Kidney (tissue), 14 donors: ENCODE measurements around the gene PRAMEF1. TPM values are rescaled to one million over a fixed set of nuclear protein-coding genes. Genes with fewer than 3 reads are reported as not detected.
"Not testable (repeated sequence)": the region's sequence is repeated elsewhere in the genome, so short reads cannot be mapped to it uniquely, and the experiment has no call there.

Experiments
- DNase-seq, 5 donors: peaks; one replicate each; pipeline ENCODE4 v3.0.0-alpha.2; 2013 to 2020
- FAIRE-seq: peaks from 2 replicates; lab custom pipeline; 2012; peaks lifted over from hg19 to GRCh38; lab: Jason Lieb, UNC
- H3K27ac ChIP-seq, 2 donors: one replicate each; pipeline ENCODE4 v1.7.0; 2013; ENCODE audit warnings: low read depth in 2 of 2, low read length in 2 of 2, inconsistent platforms in 1 of 2
- H3K27me3 ChIP-seq: one replicate; pipeline ENCODE4 v1.7.1; 2013; ENCODE audit warnings: low read length, inconsistent platforms; ENCODE audit not compliant: control insufficient read depth, insufficient read depth
- H3K36me3 ChIP-seq, 3 donors: one replicate each; pipeline versions ENCODE4 v1.7.0 to v1.7.1; 2013; ENCODE audit warnings: low read length in 3 of 3, control low read depth in 1 of 3, inconsistent platforms in 1 of 3; ENCODE audit not compliant: insufficient read depth in 3 of 3, control insufficient read depth in 2 of 3
- H3K4me1 ChIP-seq, 3 donors: one replicate each; pipeline versions ENCODE4 v1.7.0 to v1.7.1; 2013; ENCODE audit warnings: low read length in 3 of 3, inconsistent platforms in 1 of 3, low read depth in 1 of 3; ENCODE audit not compliant: control insufficient read depth in 2 of 3, insufficient read depth in 2 of 3
- H3K4me3 ChIP-seq, 3 donors: one replicate each; pipeline versions ENCODE4 v1.7.0 to v1.8.1; 2013; ENCODE audit warnings: low read length in 3 of 3, control low read depth in 1 of 3, inconsistent platforms in 1 of 3
- H3K9ac ChIP-seq, 3 donors: one replicate each; pipeline versions ENCODE4 v1.7.0 to v1.7.1; 2013; ENCODE audit warnings: low read length in 3 of 3, control low read depth in 1 of 3, inconsistent platforms in 1 of 3
- H3K9me3 ChIP-seq, 3 donors: one replicate each; pipeline versions ENCODE4 v1.7.0 to v1.7.1; 2013; ENCODE audit warnings: low read length in 3 of 3, control low read depth in 1 of 3, inconsistent platforms in 1 of 3; ENCODE audit not compliant: control insufficient read depth in 2 of 3, insufficient read depth in 1 of 3
- intact Hi-C: fragments of 100-400 bp; cut with DNase I; formaldehyde crosslinking; loops from one replicate; pipeline ENCODE4 v1.11.1; 2022
- polyA plus RNA-seq: library from polyadenylated mRNA; stranded (reverse); fragments of 350-450 nt; fragmentation: Illumina TruSeq; extraction: RNeasy Lipid Tissue Mini Kit (QIAGEN cat#74804); gene quantifications from one replicate; pipeline ENCODE4 v1.2.3, GENCODE V29; 2014; ENCODE audit warnings: low read depth, low replicate concordance; ENCODE audit not compliant: insufficient read depth
- total RNA-seq: library from RNA; stranded (reverse); fragmentation: NEBNext Ultra II Directional; extraction: Animal tissue kit (Norgen Biotek cat#: 25700); gene quantifications from one replicate; pipeline ENCODE4 v1.2.1, GENCODE V29; 2021
- TF ChIP-seq, protein P1 (sequence below): IDR thresholded peaks from 3 replicates; pipeline ENCODE4 v1.5.1; 2012; ENCODE audit warnings: mild to moderate bottlenecking, moderate library complexity, borderline replicate concordance; ENCODE audit not compliant: insufficient read depth; ENCODE audit errors: extremely low read depth
- donor health status: control.
- donor health status: control.
- donor health status: control.
- donor health status: control.
- donor health status: control.
- donor health status: DM: yes; HTN: yes; CAD: no.
- donor health status: Normal renal cell carcinoma (clear cell type).

Gene PRAMEF1
- total and polyA plus RNA-seq, 2 donors from 2014 or later, result not detected

DNA sequence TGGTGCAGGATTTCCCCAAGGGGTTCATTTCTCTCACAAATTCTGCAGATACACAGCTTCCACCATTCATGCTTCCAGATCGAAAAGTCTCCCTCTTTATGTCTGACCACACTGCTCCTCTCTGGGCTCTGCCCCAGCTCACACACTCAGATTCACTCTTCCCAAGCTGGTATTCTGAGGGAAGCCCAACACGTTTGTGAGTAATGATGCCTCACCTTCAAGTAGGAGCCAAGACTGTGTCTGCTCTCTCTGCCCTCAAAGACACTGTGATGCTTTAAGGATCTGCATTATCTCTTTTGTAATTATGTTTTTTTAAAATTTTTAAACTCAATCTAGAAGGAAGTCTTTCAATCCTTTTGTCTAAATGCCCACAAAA, 20.2 kb downstream of the PRAMEF1 start:
- intact Hi-C loops, result no loop called here
- Histone ChIP-seq H3K27ac (no peak overlapping the region), H3K27me3 (no peaks in the 10 kb centered on the region), H3K9me3 (no peaks in the 10 kb centered on the region), H3K36me3 (no peaks in the 10 kb centered on the region), H3K4me3 (no peak overlapping the region), H3K4me1 (no peaks in the 10 kb centered on the region), H3K9ac (no peak overlapping the region)
- TF ChIP-seq, protein P1, sequence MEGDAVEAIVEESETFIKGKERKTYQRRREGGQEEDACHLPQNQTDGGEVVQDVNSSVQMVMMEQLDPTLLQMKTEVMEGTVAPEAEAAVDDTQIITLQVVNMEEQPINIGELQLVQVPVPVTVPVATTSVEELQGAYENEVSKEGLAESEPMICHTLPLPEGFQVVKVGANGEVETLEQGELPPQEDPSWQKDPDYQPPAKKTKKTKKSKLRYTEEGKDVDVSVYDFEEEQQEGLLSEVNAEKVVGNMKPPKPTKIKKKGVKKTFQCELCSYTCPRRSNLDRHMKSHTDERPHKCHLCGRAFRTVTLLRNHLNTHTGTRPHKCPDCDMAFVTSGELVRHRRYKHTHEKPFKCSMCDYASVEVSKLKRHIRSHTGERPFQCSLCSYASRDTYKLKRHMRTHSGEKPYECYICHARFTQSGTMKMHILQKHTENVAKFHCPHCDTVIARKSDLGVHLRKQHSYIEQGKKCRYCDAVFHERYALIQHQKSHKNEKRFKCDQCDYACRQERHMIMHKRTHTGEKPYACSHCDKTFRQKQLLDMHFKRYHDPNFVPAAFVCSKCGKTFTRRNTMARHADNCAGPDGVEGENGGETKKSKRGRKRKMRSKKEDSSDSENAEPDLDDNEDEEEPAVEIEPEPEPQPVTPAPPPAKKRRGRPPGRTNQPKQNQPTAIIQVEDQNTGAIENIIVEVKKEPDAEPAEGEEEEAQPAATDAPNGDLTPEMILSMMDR, result no peak
- no peak for FAIRE-seq
- DNase-seq, result no peak

DNA sequence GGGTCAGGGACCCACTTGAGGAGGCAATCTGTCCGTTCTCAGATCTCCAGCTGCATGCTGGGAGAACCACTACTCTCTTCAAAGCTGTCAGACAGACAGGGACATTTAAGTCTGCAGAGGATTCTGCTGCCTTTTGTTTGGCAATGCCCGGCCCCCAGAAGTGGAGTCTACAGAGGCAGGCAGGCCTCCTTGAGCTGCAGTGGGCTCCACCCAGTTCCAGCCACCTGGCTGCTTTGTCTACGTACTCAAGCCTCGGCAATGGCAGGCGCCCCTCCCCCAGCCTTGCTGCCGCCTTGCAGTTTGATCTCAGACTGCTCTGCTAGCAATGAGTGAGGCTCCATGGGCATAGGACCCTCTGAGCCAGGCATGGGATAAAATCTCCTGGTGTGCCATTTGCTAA, 27.9 kb downstream of the PRAMEF1 start:
- H3K36me3 ChIP-seq, H3K4me1 ChIP-seq, intact Hi-C loops, H3K4me3 ChIP-seq, H3K27ac ChIP-seq, H3K9ac ChIP-seq, DNase-seq, H3K9me3 ChIP-seq, H3K27me3 ChIP-seq, FAIRE-seq: not testable (repeated sequence)

DNA sequence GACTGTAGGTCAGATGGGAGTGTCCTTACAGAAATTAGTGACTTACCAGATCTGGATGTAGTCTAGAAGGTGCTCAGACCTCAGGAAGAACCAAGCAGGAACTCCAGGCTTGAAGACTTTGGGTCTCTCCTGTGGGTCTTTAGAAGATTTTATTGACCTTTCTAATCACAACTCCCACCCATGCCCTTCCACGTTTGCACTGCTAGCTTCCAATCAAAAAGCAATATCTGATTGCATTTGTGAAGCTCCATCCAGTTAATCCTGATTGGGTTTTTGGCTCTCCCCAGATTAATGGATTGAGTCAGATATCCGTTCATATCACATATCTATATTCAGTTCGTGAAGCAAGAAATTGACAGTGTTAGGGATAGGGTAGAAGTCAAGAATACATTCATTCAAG, 40.1 kb downstream of the PRAMEF1 start, which contains the start of gene PRAMEF11:
PRAMEF11 (minus strand) TSS at position 101 of the 400 bp plus-strand sequence. CDS start 2,621 bp downstream, outside the sequence.
- H3K27me3 ChIP-seq, H3K9me3 ChIP-seq, FAIRE-seq, intact Hi-C loops, H3K4me1 ChIP-seq, H3K36me3 ChIP-seq, DNase-seq, H3K27ac ChIP-seq, H3K4me3 ChIP-seq, H3K9ac ChIP-seq: not testable (repeated sequence)

GRCh38 chr1:12833251-12833650, 42.1 kb downstream of the PRAMEF1 start:
- H3K36me3 ChIP-seq, H3K27me3 ChIP-seq, H3K4me1 ChIP-seq, H3K27ac ChIP-seq, H3K4me3 ChIP-seq, H3K9ac ChIP-seq, intact Hi-C loops, H3K9me3 ChIP-seq, DNase-seq, FAIRE-seq: not testable (repeated sequence)

Other genes starting within 250 kb of the PRAMEF1 start
- 44.8 TPM for gene DHRS3, start 173.2 kb upstream of the PRAMEF1 start, total RNA-seq
- 97.1 TPM for gene DHRS3, start 173.2 kb upstream of the PRAMEF1 start, polyA plus RNA-seq
- 0.16 TPM for gene AADACL4, start 147.3 kb upstream of the PRAMEF1 start, total RNA-seq
- gene AADACL4, start 147.3 kb upstream of the PRAMEF1 start, polyA plus RNA-seq, result 0.58 TPM
- gene AADACL3, start 75.3 kb upstream of the PRAMEF1 start, total RNA-seq, result not detected
- not detected for gene AADACL3, start 75.3 kb upstream of the PRAMEF1 start, polyA plus RNA-seq
- gene CFAP107, start 45.2 kb upstream of the PRAMEF1 start, total RNA-seq, result not detected
- gene CFAP107, start 45.2 kb upstream of the PRAMEF1 start, polyA plus RNA-seq, result not detected
- gene PRAMEF12, start 17.7 kb upstream of the PRAMEF1 start, total RNA-seq, result not detected
- not detected for gene PRAMEF12, start 17.7 kb upstream of the PRAMEF1 start, polyA plus RNA-seq
- gene PRAMEF11, start 40.0 kb downstream of the PRAMEF1 start, total RNA-seq, result not detected
- gene PRAMEF11, start 40.0 kb downstream of the PRAMEF1 start, polyA plus RNA-seq, result not detected
- gene HNRNPCL1, start 57.3 kb downstream of the PRAMEF1 start, total RNA-seq, result not detected
- gene HNRNPCL1, start 57.3 kb downstream of the PRAMEF1 start, polyA plus RNA-seq, result not detected
- not detected for gene PRAMEF2, start 65.7 kb downstream of the PRAMEF1 start, total RNA-seq
- not detected for gene PRAMEF2, start 65.7 kb downstream of the PRAMEF1 start, polyA plus RNA-seq
- gene PRAMEF4, start 94.8 kb downstream of the PRAMEF1 start, total RNA-seq, result not detected
- gene PRAMEF4, start 94.8 kb downstream of the PRAMEF1 start, polyA plus RNA-seq, result not detected
- not detected for gene PRAMEF10, start 106.9 kb downstream of the PRAMEF1 start, total RNA-seq
- not detected for gene PRAMEF10, start 106.9 kb downstream of the PRAMEF1 start, polyA plus RNA-seq
- gene PRAMEF7, start 125.2 kb downstream of the PRAMEF1 start, total RNA-seq, result not detected
- gene PRAMEF7, start 125.2 kb downstream of the PRAMEF1 start, polyA plus RNA-seq, result not detected
- not detected for gene PRAMEF6, start 156.2 kb downstream of the PRAMEF1 start, total RNA-seq
- gene PRAMEF6, start 156.2 kb downstream of the PRAMEF1 start, polyA plus RNA-seq, result not detected